ENCODE results near the gene GRID2.

The GRID2 gene

DNA sequence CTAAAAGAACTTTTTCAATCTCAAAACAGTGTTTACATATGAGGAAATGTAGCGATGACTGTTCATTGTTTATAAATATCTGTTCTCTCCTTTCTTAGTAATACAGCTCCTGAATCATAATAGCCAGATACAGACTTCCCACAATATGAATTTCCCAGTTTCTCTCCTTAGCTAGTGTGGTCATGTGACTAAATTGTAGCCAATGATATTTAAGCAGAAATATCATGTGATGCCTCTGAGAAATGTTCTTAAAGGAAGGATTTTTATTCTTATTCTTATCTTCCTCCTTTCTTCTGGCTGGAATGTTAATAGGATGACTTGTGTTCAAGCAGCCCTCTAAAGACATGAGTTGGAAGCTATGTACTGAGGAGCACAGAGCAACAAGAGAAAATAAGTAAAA lies 1141.1 kb downstream of the GRID2 start:
- no peak for DNase-seq

DNA sequence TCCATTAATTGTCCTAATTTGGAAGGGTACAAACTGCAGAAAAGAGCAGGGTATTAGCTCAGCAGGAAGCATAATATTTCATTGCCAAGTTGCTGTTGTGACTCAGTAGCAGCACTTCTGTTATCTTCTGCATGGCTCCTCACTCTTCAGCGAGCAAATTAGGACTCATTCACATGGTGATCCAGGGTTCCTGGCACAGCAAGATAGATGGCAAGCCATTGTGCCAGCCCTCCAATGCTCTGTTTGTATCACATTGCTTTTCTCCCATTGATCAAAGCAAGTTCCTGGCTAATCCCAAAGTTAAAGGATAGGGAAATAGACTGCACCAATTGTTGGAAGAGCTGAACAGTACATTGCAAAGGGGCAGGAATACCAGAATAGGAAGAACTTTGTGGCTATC lies 1142.3 kb downstream of the GRID2 start:
- no peak for DNase-seq

DNA sequence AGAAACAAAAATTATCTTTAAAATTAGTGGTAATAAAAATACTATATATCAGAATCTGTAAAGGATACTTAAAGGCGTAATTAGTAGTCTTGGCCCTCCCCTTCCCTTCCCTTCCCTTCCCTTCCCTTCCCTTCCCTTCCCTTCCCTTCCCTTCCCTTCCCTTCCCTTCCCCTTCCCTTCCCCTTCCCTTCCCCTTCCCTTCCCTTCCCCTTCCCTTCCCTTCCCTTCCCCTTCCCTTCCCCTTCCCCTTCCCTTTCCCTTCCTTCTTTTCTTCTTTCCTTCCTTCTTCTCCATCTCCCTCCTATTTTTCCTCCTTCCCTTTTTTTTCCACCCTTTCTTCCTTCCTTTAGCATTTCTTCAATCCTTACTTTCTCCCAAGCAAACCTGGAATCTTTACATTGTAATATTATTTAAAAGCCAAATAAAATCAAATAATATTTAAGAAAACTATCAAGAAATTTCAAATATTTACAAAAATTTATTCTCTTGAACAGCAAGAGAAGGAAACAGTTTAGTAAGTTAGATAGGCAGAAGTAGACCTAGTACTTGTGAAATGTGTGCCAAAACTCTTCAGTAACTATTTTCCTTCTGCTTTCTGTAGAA lies 1145.0 kb downstream of the GRID2 start:
- no peak for DNase-seq

DNA sequence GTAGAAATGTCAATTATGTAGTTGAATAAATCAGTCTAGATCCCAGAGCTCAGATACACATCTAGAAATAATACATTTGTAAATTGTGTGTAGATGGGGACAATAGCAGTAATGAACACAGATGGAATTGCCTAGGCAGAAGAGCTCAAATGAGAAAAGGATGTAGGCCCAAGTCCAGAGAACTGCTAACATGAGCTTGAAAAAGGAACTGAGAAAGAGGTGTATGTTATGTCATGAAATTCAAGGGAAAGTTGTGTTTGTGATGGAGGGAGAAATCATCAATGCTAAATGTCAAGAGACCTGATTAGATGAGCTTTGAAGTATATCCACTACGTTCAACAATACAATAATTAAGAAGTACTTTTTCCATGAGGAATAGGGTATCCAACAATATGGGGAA lies 1148.2 kb downstream of the GRID2 start:
- DNase-seq = no peak

DNA sequence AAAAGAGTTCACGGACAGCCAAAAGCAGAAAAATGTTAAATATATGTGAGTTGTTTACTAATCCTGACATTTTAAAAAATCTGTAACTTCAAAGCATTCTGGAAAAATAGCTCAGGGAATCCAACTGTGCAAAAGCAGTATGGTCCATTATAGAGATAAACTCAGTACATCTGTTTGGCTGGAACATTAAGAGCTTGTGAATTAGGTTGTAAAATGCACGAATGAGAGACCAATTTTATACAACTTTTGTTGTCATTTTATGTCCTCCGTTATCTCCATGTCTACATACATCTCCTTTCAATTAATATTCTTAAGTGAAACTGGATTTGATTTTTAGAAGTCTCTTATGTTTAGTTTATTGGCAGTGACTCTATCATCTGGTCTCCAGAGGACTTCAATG lies 1157.8 kb downstream of the GRID2 start:
- DNase-seq = no peak

DNA sequence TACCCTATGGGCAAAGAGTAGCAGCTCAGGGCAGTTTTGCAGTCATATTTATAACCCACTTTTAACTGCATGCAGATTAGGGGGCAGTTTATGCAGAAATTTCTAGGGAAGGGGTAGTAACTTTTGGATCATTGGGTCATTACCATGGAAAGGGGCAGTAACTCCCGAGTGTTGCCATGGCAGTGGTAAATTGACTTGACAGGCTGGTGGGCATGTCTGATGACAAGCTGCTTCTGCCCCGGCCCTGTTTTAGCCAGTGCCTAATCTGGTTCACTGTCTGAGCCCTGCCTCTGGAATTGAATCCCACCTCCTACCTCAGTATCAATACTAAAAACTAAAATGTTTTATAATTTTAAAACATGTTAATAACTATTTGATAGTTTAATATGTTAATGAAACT lies 1162.7 kb downstream of the GRID2 start:
- no peak for DNase-seq

DNA sequence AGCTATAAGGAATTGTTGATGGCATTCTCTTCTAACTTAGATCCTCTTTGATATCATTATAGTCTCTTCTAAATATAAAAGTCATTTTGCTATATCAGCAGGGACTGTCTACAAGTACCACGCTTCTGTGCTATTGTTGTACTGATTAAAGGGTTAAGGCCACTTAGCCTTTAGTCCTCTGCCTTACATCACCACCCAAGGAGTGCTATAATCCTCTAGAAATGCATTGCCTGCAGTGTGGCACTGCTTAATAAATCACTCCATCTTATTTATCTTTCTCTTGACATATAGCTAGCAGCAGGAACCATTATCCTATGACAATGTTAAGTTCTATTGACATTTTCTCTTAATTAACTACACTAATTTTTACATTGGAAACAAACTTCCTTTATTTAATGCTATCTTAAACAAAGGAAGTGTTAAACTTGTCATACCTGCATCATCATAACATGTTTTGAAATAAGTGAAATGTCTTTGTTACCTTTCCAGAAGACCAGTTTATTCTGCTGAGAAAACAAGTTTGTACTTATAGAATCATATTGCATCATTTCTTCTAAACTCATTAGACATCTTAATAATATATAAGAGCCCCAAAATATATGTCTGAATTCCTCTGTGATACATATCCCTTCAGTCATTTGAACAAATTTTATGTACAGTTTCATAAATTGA lies 1163.9 kb downstream of the GRID2 start:
- no peak for DNase-seq

DNA sequence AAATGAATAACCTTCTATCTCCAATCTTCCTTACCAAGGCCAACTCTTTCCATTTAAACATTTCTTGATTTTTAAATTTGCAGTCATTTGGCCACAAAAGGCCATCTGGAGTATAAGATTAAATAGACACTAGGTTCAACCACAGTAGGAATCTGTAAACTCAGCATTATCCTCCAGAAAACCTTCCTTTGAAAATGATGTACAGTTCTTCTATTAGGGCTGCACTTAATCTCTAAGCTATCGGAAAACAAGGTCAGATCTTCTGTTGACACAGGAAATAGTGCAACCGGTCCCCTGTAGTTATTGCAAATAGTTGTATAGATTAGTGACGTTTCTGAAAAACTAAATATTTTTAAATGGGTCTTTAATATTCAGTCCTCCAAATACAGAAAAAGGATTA lies 1165.8 kb downstream of the GRID2 start:
- DNase-seq = no peak

DNA sequence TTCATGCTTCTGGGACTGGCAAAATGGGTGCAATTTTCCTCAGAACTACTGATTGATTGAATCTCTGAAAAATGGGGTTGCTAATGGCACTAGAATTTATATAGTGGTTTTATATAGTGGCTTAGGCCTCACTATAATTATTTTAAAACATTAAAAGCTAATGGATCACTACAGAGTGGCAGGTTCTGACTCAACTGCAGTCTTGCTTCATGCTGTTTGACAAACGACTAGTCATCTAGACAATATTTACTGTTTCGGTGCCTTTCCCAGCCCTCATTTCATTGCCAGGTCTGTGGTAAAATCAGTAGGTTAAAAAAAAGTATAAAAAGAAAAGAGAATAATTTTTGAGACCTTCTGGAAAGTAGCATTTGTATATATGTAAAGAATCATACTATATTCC lies 1172.0 kb downstream of the GRID2 start:
- no peak for DNase-seq

DNA sequence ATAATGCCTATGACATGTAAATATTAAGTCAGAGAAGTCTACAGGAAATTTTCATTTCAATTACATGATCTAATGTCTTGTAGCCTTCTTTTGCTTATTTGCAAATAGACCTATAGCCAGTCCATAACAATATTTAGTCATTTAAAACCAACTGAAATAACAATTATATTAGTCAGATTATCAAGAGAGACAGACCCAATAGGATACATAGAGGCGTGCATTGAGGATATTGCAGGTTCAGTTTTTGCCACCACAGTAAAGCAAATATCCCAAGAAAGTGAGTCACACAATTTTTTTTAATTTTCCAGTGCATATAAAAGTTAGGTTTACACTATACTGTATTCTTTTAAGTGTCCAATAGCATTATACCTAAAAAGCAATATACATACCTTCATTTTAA lies 1175.0 kb downstream of the GRID2 start:
- DNase-seq = no peak

DNA sequence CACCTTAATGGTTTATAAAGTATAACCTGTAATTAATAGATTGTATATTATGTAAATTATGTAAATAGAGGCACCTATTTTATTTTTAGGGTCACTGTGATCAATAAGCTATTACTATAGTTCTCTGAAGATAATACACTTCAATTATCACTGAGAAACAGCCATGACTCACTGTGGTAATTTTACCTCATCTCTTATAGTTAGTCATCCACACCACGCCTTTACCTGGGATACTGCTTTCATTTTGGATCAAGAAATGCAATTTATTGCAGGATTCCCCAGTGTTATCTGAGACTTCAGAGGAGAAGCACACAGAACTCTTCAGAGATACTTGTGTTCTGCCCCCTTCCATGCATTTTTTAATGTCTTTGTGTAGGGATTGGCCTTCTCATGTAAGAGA lies 1176.7 kb downstream of the GRID2 start:
- no peak for DNase-seq

DNA sequence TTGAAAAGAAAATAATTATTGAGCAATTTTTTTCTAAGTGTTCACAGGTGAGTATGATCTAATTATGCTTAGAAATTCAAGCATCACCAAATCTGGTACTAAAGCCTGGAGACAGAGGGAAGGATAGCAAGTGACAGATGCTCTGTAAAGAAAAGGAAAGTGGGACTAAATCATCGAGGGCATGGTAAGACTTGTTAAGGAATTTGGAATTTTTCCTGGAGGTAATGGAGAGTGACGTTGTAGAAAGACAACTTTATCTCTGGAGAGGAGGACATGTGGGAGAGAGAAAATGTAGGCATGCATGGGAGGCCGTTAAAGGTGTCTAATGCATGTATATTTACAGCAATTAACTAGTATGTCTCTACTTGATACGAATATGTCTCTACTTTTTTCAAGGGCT lies 1191.6 kb downstream of the GRID2 start:
- DNase-seq = no peak

DNA sequence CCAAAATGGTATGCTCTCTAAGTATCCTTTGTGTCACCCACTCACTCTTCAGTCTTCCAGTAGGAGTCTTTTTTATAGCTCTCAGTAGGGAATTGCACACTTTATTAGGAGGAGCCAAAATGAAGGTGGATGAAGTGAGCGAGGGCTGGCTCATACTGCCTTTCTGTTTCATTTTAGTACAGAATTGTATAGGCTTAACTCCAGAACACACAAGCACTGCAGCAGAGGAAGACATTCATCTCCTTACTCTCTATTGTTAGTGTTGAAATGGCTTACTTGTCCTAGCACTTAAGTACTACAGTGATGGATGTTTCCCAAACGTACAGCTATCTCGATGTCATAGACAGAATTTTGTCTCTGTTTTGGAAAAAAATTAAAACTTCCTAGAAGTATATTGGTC lies 1197.5 kb downstream of the GRID2 start:
- DNase-seq = no peak

DNA sequence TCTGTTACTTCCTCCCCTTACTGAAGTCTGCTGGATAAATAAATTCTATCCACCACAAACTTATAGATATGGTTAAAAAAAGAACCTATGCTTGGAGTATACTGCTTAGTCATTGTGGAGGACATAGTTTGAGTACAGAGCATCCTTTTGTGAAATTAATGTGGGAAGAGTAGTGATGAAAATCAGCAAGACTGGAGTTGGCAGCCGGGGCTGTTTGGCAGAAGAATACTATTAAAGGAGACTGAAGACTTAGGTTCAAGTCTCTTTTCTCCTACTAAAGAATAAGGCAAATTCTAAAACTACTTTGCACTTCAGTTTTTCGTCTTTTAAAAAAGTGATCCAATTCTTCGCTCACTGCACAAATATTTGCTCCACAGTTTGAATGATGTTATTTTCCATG lies 1198.2 kb downstream of the GRID2 start:
- no peak for DNase-seq

DNA sequence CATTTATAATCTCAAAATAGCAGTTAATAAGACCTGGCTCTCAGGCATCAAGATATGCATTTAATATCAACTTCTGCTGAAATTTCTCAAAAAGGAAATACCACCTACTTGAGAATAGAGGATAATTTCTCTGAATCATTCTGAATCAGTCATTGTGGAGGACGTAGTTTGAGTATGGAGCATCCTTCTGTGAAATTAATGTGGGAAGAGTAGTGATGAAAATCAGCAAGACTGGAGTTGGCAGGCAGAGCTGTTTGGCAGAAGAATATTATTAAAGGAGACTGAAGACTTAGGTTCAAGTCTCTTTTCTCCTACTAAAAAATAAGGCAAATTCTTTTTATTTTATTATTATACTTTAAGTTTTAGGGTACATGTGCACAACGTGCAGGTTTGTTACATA lies 1199.2 kb downstream of the GRID2 start:
- no peak for DNase-seq

DNA sequence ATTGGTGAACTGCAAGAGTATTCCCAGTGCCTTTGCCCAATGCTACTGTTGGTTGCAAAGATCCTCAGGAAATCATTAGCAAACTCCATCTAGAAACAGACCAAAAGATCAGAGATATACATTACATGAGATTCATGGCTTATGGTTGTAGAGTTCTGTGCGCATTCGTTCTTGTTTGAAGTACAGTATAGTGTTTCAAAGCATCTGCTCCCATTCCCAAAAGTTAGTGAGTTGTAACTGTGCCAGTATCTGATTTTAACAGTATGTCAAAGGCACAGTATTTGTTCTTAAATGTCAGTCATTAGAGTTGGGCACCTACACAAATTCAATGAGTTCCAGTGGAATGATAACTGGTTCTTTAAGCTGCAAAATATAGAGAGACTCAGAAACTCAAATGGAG lies 1210.1 kb downstream of the GRID2 start:
- DNase-seq = no peak

DNA sequence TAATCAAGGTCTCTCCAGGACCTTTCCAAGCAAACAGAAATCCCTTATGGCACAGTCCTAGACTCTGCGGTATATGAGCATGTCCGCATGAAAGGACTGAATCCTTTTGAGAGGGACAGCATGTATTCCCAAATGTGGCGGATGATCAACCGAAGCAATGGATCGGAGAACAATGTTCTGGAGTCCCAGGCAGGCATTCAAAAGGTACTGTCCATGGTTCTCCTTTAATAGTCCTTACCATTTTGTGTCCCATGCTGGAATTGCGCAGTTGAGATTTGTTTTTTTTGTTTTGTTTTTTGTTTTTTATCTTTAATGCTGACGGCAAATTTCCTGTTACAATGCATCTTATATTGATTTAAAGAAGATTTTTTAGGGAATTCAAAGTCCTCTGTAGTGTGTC lies 1211.4 kb downstream of the GRID2 start:
- no peak for DNase-seq

DNA sequence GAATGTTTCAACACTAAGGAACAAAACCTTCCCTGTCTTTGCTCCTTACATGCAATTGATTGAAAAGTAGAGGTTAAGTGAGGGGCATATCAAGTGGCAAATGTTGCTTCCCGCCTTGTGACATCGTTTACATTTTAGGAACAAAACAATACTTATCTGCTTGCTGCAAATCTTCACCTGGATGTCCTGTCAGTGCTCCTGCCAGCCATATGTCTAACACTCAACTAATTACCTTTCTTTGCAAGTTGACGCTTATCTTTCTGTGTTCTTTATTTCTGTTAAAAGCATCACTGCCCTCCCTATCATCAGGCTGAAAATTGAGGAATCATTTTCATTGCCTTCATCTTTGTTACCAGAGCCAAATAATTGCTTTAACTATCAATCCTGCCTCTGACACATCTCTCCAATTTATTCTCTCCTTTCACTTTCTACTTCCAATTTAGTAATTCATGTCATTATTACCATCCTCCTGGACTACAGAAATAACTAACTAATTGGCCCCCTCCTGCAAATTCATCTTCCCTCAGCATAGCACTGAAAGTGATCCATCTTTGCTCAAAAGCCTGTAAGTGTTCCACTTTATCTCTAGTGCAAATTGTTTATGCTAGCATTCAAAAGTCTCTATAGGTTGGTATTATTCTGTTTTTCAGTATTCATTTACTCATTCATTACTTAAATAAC lies 1226.1 kb downstream of the GRID2 start:
- DNase-seq = no peak

DNA sequence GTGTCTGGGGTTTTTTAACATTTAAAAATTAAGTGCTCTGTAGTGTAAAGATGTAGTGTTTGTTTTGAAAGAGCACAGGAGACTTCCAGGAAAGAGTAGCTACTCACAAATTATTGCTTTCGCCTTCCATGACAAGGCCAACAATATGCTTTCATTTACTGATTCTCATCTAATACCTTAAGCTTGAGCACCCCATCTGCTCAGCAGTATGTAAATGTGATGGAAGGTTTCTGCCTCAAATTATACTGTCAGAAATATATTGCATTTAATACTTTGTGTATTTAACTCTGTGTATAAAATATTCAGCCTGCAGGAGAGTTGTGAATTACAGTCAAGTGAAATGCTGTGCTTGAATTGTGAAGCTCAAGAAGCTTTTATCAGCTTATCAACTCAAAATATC lies 1228.5 kb downstream of the GRID2 start:
- DNase-seq = no peak

DNA sequence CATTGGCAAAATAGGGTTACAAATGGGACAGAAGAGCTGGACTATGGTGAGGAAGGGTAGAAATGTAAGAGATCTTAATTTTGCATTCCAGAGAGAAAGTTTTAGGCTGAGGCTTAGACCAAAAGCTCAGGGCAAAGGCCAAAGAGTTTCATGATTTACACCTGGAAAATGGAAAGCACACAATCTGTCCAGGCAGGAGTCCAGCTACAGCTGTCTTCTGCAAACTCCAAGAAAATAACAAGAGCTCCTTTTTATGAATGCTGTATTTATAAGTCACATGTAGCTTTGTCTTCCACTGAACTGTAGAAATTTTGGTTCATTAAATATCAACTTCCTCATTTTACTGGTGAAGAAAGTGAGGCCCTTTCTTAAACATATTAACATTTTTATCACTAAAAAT lies 1236.8 kb downstream of the GRID2 start:
- DNase-seq = no peak

DNA sequence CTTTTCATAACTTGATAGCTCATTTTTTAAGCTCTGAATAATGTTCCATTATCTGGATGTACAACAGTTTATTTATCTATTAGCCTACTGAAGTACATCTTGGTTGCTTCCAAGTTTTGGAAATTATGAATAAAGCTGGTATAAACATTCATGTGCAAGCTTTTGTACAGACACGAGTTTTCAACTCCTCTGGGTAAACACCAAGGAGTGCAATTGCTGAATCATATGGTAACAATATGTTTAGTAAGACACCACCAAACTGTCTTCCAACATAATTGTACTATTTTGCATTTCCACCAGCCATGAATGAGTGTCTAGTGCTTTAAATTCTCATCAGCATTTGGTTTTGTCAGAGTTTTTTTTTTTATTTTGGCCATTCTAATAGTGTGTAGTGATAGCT lies 1258.1 kb downstream of the GRID2 start:
- DNase-seq = no peak

DNA sequence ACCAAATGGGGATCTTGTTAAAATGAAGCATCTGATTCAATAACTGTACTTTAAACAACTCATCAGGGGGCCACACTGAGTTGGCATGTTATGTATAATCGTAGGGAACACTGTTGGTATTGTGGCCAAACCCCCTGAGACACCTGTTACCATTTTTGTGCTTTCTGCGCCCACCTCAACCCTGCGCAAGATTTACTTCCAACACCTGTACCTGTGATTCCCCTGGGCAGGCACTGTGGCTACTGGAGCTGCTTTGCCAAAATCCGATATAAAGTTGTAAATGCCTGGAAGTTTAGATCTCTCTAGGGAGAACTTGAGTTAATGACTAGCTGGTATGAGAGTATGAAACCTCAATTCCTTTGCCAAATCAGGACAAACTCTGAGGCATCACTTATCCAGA lies 1265.0 kb downstream of the GRID2 start:
- DNase-seq = no peak

DNA sequence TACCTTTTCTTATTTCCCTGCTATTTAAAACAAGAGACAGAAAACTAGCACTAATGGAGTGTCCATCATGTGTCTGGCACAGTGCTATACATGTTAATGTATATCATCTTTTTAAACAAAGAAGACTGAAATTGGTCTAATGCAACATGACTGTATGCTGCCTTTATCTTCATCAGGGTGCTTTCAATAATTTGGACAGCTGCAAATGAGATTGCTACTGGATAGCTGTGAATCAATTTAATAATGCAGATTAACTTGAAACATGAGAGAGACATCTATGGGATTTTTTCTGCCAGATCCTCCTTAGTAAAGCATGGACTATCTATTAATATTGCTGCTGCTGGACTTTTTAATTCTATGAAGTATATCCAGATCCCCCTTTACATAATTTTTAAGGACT lies 1269.5 kb downstream of the GRID2 start:
- DNase-seq = no peak

DNA sequence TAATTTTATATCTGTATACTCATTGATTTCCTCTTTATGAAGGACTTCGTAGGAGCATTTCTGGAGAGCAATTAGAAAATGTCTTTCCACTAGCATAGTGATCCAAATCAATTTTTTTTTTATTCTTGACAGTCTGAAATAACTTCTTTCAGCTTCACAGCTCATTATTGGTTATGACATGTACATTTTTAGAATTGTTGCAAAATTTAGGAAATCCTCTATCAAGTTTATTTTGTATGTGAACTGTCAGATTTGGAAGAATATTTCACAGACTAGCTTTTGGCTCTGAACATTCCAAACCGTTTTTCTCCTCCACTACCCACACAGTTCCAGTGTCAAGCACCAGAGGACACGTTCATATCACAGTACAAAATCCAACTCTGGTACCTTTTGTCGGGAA lies 1275.2 kb downstream of the GRID2 start:
- DNase-seq = no peak

DNA sequence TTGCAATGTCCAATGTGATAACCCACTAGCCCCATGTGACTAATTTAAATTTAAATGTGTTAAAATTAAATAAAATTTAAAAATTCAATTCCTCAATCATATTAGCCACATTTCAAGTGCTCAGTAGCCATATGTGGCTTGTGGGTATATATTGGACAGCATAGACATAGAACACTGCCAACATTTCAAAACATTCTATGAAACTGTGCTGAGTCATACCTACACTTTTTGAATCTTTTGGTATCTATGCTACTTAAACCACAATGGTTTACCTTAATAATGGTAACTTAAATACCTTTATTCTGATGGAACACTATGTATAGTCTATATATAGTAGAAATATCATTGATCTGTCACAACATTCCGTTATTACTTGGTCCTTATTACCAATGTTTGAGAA lies 1301.4 kb downstream of the GRID2 start:
- no peak for DNase-seq
